Activated CD4-positive, alpha-beta T cell treated with anti-CD3 and anti-CD28 coated beads, Interleukin-2, amount 50 U/mL, for 16 hours (primary cell): ENCODE measurements around the gene SLC34A2.

Experiments
- DNase-seq: peaks from one replicate; pipeline ENCODE4 v3.0.0-alpha.2; 2020

The SLC34A2 gene

GRCh38 chr4:25727711-25728493, 72.3 kb downstream of the SLC34A2 start:
- no peak for DNase-seq
